ENCODE measurements around the gene C12orf43. TPM values are rescaled to one million over a fixed set of nuclear protein-coding genes. Genes with fewer than 3 reads are reported as not detected.
A peak's percentile ranks its signal among the peaks of the same experiment; 100 is the strongest.

Gene C12orf43
- total and polyA plus RNA-seq, 2 of the 4 experiments (the other 2 are of a cell fraction): 12.5 to 13.5 TPM

- BruUV-seq (replicated peaks): no TSS peak
- Histone ChIP-seq H3K4me1 (ENCODE audit: control insufficient read depth, insufficient read depth, low read length) (no peaks in the 10 kb centered on the region), H2BK120ac (ENCODE audit: low read depth, low read length) (no peak overlapping the region), H3K9me3 (ENCODE audit: control insufficient read depth, insufficient read depth, low read length) (no peaks in the 10 kb centered on the region), H3K56ac (ENCODE audit: extremely low read depth, insufficient read depth, low read length) (no peak overlapping the region), H4K5ac (ENCODE audit: low read depth, low read length) (no peak overlapping the region), H2AFZ (replicated peaks; ENCODE audit: low read length, poor library complexity) (peak overlapping the region; percentile 55), H3K79me1 (ENCODE audit: low read depth in 1 of 2, low read length in 2 of 2) (no peaks in the 10 kb centered on the region), H2AK9ac (replicated peaks; ENCODE audit: low read depth, low read length, poor library complexity) (no peak overlapping the region), H3K27me3 (ENCODE audit: control insufficient read depth, insufficient read depth, low read length) (peaks cover 17% of the 10 kb centered on the region; the same call in 1 of the 2 replicates), H3K9ac (ENCODE audit: low read depth, low read length) (no peak overlapping the region), H3K4me2 (ENCODE audit: low read depth, low read length) (no peak overlapping the region), H4K20me1 (ENCODE audit: insufficient read depth, low read length) (no peaks in the 10 kb centered on the region), H2AK5ac (ENCODE audit: low read depth, low read length) (no peak overlapping the region), H2BK5ac (ENCODE audit: low read depth, low read length, poor library complexity, severe bottlenecking) (no peak overlapping the region), H3K14ac (replicated peaks; ENCODE audit: low read depth, low read length) (no peak overlapping the region), H2BK20ac (ENCODE audit: low read depth, low read length) (no peak overlapping the region), H3K27ac (ENCODE audit: insufficient read depth, low read length) (no peak overlapping the region), H4K8ac (ENCODE audit: low read depth in 2 of 2, low read length in 2 of 2) (no peak overlapping the region), H3K36me3 (ENCODE audit: control insufficient read depth, insufficient read depth, low read length) (no peaks in the 10 kb centered on the region), H3K9me1 (ENCODE audit: insufficient read depth, low read length) (no peaks in the 10 kb centered on the region), H2BK15ac (ENCODE audit: low read depth, low read length) (no peak overlapping the region), H3K4me3 (ENCODE audit: insufficient read depth, low read depth, low read length) (no peak overlapping the region), H4K91ac (ENCODE audit: insufficient read depth, low read depth, low read length) (no peak overlapping the region), H3K18ac (ENCODE audit: low read depth, low read length) (no peak overlapping the region), H3K23ac (ENCODE audit: low read depth, low read length) (no peak overlapping the region), H3K4ac (ENCODE audit: low read depth, low read length) (no peak overlapping the region)
- in situ Hi-C loops (cut with MboI; ENCODE audit: low sequenced_read_pairs): loop anchor here (5.0 kb wide), 1 partner anchor 388 kb away; the partner anchor contains the start of gene POP5
- CTCF ChIA-PET: no interaction called here
- TF ChIP-seq BHLHE40 (IDR thresholded peaks at IDR 0.05; ENCODE audit: low read depth, low read length) (no peak), MXI1 (IDR thresholded peaks at IDR 0.05; ENCODE audit: borderline replicate concordance, low read depth, low read length) (no peak), RAD21 (IDR thresholded peaks at IDR 0.05; ENCODE audit: low read length) (no peak), ELK1 (IDR thresholded peaks at IDR 0.05; ENCODE audit: borderline replicate concordance, low read depth, low read length) (no peak), CEBPB (IDR thresholded peaks at IDR 0.05; ENCODE audit: low read depth, low read length) (no peak), CHD1 (IDR thresholded peaks at IDR 0.05; ENCODE audit: low read depth, low read length) (no peak), SMC3 (IDR thresholded peaks at IDR 0.05; ENCODE audit: low read depth, low read length) (no peak), FOS (IDR thresholded peaks at IDR 0.05; ENCODE audit: low read depth, low read length) (no peak), MAZ (IDR thresholded peaks at IDR 0.05; ENCODE audit: borderline replicate concordance, low read depth, low read length) (no peak), RFX5 (IDR thresholded peaks at IDR 0.05; ENCODE audit: low read depth, low read length) (no peak), USF2 (IDR thresholded peaks at IDR 0.05; ENCODE audit: low read depth, low read length) (no peak)
- TF ChIP-seq, protein P1, sequence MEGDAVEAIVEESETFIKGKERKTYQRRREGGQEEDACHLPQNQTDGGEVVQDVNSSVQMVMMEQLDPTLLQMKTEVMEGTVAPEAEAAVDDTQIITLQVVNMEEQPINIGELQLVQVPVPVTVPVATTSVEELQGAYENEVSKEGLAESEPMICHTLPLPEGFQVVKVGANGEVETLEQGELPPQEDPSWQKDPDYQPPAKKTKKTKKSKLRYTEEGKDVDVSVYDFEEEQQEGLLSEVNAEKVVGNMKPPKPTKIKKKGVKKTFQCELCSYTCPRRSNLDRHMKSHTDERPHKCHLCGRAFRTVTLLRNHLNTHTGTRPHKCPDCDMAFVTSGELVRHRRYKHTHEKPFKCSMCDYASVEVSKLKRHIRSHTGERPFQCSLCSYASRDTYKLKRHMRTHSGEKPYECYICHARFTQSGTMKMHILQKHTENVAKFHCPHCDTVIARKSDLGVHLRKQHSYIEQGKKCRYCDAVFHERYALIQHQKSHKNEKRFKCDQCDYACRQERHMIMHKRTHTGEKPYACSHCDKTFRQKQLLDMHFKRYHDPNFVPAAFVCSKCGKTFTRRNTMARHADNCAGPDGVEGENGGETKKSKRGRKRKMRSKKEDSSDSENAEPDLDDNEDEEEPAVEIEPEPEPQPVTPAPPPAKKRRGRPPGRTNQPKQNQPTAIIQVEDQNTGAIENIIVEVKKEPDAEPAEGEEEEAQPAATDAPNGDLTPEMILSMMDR (conservative IDR thresholded peaks at IDR 0.05; ENCODE audit: low read depth, low read length): no peak
- ATAC-seq (ENCODE audit: low read depth) (no peak), DNase-seq (no peak)
- intact Hi-C loops (cut with micrococcal nuclease): loop anchor here (5.0 kb wide), 1 partner anchor 258 kb away; the partner anchor contains the start of gene UNC119B
- 67% methylated on average over 1 of the region's 3 CpGs; no CpG with 5 or more reads in 1 of the 2 experiments for WGBS, 2 experiments (ENCODE audit: extremely low coverage in 2 of 2, insufficient read length in 1 of 2)
- dilution Hi-C loops (cut with HindIII; ENCODE audit: low sequenced_read_pairs, unreplicated experiment): no loop called here
- POLR2A ChIA-PET (ENCODE audit: unreplicated experiment): no interaction called here
Measured at GRCh38 chr12:120970310-120970709, 46.0 kb downstream of the C12orf43 start.
